Activated CD8-positive, alpha-beta memory T cell treated with anti-CD3 and anti-CD28 coated beads, Interleukin-2, amount 50 U/mL, for 1 hour (primary cell): ENCODE data around the gene PLCL1.

Source experiments
- DNase-seq: peaks from one replicate; pipeline ENCODE4 v3.0.0-alpha.2; 2020; ENCODE audit errors: extremely low read depth

PLCL1 gene

DNA sequence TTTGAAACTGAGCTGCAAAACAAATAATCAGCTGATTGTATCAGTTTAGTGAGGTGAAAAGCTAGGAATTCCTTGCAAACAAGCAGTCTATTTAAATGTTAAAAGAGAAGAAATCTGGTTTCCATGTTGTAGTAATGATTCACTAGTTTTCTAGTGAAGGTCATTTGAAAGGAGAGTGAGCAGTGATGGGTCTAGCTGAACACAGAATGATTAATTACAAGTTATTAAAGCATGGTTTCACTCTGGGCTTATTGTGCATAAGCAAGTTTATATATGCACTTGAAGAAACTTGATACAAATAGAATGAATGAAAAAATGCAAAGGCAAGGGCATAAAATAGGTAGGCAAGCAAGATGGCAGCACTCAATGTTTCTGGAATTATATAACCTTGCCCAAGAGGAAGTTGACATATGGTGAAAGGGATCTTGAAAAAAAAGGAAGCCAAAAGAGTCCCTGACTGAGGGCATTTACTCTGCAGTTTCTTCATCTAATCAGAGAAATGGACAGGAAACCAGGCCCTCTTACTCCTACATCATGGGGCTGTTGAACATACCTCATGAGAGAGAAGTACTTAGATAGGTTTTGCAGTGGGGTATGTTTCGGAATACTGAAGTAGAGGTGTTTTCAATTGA is 53.2 kb downstream of the PLCL1 start:
- DNase-seq: no peak

DNA sequence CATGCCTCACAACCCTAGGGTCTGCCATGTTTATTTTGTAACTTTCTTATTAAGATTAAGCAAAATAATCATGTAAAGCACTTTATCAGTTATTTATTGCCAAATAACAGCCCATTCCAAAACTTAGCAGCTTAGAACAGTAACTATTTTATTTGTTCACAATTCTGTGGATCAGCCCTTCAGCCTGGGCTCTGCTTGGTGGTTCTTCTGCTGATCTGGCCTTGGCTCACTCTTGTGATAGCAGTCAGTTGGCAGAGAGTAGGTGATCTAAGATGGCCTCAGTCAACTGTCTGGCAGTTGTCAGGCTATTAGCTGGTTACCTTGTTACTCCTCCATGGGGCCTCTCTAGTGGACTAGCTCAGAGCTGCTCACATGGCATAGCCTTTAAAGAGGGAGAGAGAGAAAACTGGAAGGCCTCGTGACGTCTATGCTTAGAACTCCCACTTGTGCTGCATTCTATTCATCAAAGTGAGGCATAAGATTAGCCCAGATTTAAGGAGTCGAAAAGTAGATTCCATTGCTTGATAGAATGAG is 54.3 kb downstream of the PLCL1 start:
- no peak for DNase-seq

GRCh38 chr2:197862246-197862955 is 58.0 kb downstream of the PLCL1 start:
- DNase-seq: no peak

DNA sequence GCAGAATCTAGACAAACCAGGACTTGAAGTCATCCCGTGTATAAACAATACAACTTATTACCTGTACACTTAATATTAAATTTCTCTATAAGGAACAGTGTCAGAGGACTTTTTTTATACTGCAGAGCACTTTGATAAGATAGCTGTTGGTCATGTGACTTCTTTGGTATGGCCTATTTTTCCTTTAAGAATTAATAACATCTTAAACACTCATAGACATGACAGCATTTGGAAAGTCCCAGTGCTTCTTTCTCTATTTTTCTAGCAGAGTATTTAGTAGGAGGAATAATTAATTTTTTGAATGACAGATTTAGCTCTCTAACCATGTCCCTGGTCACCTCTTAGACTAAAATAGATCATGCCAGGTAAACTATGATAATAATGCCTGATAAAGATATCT is 59.4 kb downstream of the PLCL1 start:
- no peak for DNase-seq

DNA sequence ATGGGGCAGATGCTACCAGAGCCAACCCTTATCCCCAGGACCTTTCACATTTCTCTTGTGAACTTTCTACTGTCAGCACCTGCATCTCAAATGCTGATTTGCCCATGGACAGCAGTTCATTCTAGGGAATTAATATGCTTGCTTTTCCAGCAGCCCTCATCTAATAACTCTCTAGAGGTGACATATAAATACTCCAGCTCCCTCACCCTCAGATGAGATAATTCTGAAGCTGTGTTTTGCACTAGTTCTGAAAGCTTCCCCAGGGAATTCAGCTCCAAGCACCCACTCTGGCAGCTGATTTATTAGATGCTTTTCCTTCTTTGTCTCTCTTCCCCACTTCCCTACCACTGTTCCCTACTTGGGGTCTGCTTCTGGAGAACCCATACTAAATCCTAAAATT is 62.1 kb downstream of the PLCL1 start:
- DNase-seq: no peak

- no peak for DNase-seq
Observed at GRCh38 chr2:197867033-197867432, 62.6 kb downstream of the PLCL1 start.

DNA sequence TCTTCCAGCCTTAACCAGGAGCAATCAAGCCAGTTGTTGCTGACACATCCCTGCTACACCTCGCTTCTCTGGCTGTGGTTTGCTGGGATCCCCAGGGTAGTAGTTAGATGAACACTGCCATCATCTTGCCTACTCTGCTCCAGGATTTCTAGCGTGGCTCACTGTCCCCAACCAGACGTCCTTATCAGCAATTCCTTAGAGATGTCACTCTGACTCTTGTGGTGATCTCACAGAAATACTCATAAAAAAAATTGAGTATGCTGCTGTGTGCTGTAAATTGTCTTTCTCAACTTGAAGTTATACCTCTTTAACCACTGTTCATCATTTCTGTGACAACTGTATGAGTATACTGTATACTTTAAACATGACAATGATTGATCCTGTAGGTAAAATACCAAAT is 63.2 kb downstream of the PLCL1 start:
- DNase-seq: no peak

DNA sequence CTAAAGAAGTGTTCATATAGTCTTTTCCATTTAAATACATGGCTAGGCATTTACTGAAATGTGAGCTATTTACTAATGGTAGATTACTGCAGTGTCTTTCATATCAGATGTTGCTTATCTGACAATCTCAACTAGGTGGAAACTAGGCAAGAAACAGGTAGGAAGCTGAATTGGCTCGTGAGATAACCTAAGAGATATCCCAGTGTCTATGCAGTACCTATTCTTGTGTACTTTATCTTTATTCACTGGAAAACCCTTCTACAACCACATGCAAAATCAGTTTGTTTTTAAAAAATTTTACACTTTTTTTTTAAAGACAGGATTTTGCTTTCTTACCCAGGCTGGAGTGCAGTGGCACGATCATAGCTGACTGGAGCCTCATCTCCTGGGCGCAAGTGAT is 63.8 kb downstream of the PLCL1 start:
- DNase-seq: no peak

DNA sequence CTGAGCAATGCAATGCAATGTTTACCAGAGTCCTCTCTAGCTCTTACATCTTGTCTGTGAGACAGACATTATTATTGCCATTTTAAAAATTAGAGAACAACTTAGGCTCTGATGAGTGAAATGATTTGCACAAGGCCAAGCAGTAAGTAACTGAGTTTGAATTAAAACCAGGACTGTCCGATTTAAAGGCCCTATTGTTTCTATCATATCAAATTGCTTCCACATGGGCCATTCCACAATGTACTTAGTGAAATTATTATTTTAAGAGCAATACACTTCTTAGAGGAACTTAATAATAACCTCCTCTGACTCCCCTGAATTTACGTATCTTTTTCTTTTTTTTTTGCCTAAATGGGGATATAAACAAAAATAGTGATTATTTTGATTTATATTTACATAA is 64.6 kb downstream of the PLCL1 start:
- no peak for DNase-seq

DNA sequence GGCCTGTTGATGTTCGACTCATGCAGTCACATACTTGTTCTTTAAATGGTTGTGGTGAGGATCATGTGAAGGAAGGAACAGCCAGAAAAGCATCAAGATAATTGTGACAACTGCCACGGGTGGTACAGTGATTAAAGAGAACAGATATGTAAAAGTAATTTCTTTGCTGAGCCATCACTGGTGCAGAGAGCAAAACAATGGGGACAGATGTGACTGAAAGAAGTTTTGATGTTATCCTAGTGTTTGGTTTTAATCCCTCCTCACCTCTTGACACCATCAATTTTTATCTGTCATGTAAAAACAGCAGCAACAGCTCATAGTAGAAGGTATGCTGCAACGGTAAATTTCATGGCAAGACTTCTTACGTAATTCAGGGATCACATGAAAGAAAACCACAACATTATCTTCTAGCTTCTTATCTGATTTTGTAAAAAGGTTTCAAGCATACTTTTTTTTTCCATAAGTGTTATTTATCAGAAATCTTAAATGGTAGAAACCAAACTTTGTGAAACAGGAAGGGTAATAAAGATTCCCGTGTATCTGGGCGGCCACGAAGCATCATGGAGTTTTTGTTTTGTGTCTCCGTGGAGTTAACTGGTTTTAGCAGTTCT is 65.2 kb downstream of the PLCL1 start:
- DNase-seq: peak; percentile 9

DNA sequence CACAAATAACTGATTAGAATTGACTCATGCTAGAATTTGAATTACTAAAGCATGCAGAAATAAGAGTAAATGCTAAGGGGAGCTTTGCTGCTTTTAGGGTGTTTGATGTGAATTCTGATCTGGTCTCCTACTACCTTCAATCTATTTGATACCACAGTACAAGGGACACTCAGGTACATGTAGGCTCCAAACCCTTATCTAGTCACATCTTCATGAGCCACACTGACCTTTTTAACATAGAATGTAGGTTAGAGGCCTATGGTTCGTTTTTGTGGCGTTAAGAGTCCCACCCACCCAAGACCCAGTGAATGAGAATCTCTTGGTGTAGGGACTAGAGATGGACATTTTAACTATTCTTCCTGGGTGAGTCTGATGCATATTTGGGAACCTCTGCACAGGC is 65.7 kb downstream of the PLCL1 start:
- no peak for DNase-seq

DNA sequence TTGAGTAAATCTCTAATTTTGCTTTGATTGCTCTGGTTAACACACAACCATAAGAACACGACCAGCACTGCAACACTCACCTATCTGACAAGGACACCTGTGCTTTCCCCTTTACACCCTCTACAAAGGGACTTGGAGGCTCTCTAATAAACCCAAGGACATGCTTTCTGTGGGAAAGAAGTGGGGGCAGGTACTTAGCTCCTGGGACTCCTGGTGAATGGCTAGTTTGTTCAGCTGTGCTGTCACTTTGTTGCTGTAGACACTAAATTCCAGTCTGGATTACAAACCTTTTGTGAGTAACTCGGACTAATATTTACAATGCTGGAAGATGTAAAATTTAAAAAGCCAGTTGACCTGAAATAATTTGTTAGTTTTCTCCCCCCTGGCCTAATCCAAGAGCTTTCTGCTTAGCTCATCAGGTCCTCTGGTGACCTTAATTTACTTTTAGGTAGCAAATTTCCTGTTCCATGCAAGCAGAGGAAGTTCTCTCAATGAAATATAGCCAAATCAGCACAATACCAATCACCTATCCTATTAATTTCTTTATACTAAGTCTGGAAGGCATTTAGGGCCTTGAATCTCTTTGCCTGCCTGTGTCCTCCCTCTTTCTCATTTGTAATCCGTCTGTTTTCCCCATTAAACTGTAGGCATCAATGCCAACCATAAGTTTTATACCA is 67.5 kb downstream of the PLCL1 start:
- DNase-seq: no peak

DNA sequence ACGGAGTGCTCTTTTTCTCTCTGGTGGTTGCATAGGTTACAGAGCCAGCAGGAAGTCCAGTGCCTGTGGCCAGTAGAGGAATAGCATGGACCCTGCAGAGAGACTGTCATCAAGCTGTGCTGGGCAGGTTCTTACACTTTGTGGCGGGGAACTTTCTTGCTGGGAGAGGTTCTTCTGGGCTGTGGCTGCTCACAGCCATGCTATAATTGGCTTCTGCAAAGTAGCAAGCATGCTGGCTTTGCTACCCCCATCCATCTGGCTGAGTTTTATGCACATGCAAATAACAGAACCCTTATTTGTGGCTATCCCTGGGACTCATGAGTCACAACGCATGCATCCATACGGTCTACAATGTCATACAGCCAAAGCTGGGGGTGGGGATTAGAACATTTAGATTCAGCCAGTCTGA is 68.9 kb downstream of the PLCL1 start:
- no peak for DNase-seq

GRCh38 chr2:197875763-197876162 is 71.4 kb downstream of the PLCL1 start:
- no peak for DNase-seq

GRCh38 chr2:197876524-197876923 is 72.1 kb downstream of the PLCL1 start:
- no peak for DNase-seq

GRCh38 chr2:197877038-197877437 is 72.6 kb downstream of the PLCL1 start:
- no peak for DNase-seq

GRCh38 chr2:197878792-197879191 is 74.4 kb downstream of the PLCL1 start:
- no peak for DNase-seq

DNA sequence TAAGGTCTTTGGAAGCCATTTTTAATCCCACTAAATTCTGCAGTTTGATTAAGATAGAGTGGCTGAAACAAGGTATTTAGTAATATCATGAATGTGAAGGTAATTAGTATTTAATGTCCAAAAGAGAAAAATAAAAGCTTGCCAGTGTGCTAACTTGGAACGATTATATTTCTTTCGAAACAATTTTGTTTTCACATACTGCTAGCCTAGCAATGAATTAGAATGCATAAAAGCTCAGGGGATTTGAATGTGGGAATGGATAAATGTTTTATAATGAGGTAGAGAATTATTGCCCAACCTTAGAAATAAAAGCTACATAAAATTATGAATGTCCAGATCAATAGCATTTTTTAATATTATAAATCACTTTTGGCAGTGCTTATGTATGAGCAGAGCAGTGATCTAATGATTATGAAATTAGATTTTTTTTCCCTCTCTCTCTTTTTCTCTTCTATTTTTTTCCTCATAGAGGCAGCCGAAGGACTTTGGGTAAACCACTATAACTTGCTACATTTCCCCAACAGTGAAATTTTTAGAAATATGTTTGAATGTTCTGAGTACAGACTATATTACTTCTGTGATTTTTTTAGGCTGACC is 75.5 kb downstream of the PLCL1 start:
- DNase-seq: no peak

- no peak for DNase-seq
Observed at GRCh38 chr2:197883354-197884032, 79.1 kb downstream of the PLCL1 start.

- no peak for DNase-seq
Observed at GRCh38 chr2:197884252-197884651, 79.9 kb downstream of the PLCL1 start.

GRCh38 chr2:197885126-197885525 is 80.7 kb downstream of the PLCL1 start:
- DNase-seq: no peak

GRCh38 chr2:197885587-197885986 is 81.2 kb downstream of the PLCL1 start:
- no peak for DNase-seq
